ENCODE measurements around the gene CDH13. TPM values are rescaled to one million over a fixed set of nuclear protein-coding genes. Genes with fewer than 3 reads are reported as not detected.
A peak's percentile ranks its signal among the peaks of the same experiment; 100 is the strongest.

The CDH13 gene
- total and polyA plus RNA-seq, 9 of the 15 experiments (the other 6 are each of a cell fraction or from before 2014, with no cell fraction given), result 0.03 TPM; not detected in 8

- TF ChIP-seq ZNF668 (CRISPR knock-in tag; IDR thresholded peaks at IDR 0.05) (no peak), JUND (IDR thresholded peaks at IDR 0.05; ENCODE audit: borderline replicate concordance, low read depth, low read length) (peak; percentile 53), JUND (tag; IDR thresholded peaks at IDR 0.05; ENCODE audit: borderline replicate concordance, low read depth, low read length) (peak; percentile 62; the same call in 1 of the 3 replicates), HDAC3 (IDR thresholded peaks at IDR 0.05; ENCODE audit: borderline replicate concordance, partially characterized antibody) (no peak)
Measured at GRCh38 chr16:83813823-83814658, 1187.3 kb downstream of the CDH13 start (continued).

GRCh38 chr16:83814659-83814985 lies 1187.9 kb downstream of the CDH13 start:
- H3K9ac ChIP-seq (ENCODE audit: insufficient read depth in 1 of 2, low read depth in 2 of 2, low read length in 2 of 2), result no peak overlapping the region
- H3K9me1 ChIP-seq (ENCODE audit: control insufficient read depth, insufficient read depth, low read length), result no peaks in the 10 kb centered on the region
- ATAC-seq, result no peak
- H3K4me1 ChIP-seq (replicated peaks in 1 of 2; ENCODE audit: control insufficient read depth in 2 of 2, insufficient read depth in 2 of 2, low read length in 2 of 2), result no peaks in the 10 kb centered on the region; a peak in 1 of 5 replicates
- no peaks in the 10 kb centered on the region for H3K9me3 ChIP-seq (replicated peaks; ENCODE audit: control insufficient read depth, insufficient read depth, low read depth, low read length)
- CTCF ChIA-PET (ENCODE audit: low intra/inter-chr PET ratio), result no interaction called here
- no peaks in the 10 kb centered on the region for H4K20me1 ChIP-seq (replicated peaks; ENCODE audit: control insufficient read depth, insufficient read depth, low read length)
- no peak overlapping the region for H3K4me3 ChIP-seq
- H3K27me3 ChIP-seq (ENCODE audit: control insufficient read depth in 2 of 2, insufficient read depth in 2 of 2, low read length in 2 of 2), result peaks cover 33 to 40% of the 10 kb centered on the region in 2 experiments
- intact Hi-C loops (cut with micrococcal nuclease), result no loop called here
- no peak for FAIRE-seq
- WGBS (ENCODE audit: insufficient coverage, low coverage, missing lambda C conversion rate), result 11% methylated on average over 4 of the region's 4 CpGs
- H3K27ac ChIP-seq (ENCODE audit: extremely low read depth, low read depth, low read length), result no peak overlapping the region
- no peak overlapping the region for H3K4me2 ChIP-seq (ENCODE audit: insufficient read depth, low read length)
- peaks cover 4% of the 10 kb centered on the region for H3K79me2 ChIP-seq (ENCODE audit: control insufficient read depth, insufficient read depth, low read length)
- in situ Hi-C loops (cut with MboI), result no loop called here
- no TSS peak for BruUV-seq (replicated peaks)
- POLR2A ChIA-PET, result interaction anchor here (0.7 to 2.9 kb wide), 2 partner anchors 9 to 121 kb away, joined by 3 to 14 read pairs; no protein-coding TSS in a partner anchor
- peaks cover 30% of the 10 kb centered on the region; the same call in 2 of the 3 replicates for H3K36me3 ChIP-seq (ENCODE audit: control insufficient read depth, insufficient read depth, low read length)
- no peak for DNase-seq (ENCODE audit: extremely low read depth in 1 of 4, low spot score in 3 of 4)
- no peak overlapping the region for H2AFZ ChIP-seq (ENCODE audit: low read depth, low read length)
- TF ChIP-seq HMGN3 (IDR thresholded peaks at IDR 0.05; ENCODE audit: borderline replicate concordance, extremely low read depth, insufficient read length, low read depth, low read length) (no peak), NFXL1 (CRISPR knock-in tag; IDR thresholded peaks at IDR 0.05) (no peak), ASH1L (IDR thresholded peaks at IDR 0.05; ENCODE audit: borderline replicate concordance, low read depth, partially characterized antibody) (no peak), RBM22 (IDR thresholded peaks at IDR 0.05; ENCODE audit: low read depth, low read length, poor library complexity, severe bottlenecking) (no peak), TEAD2 (tag; IDR thresholded peaks at IDR 0.05) (no peak), ZNF239 (CRISPR knock-in tag; IDR thresholded peaks at IDR 0.05) (no peak), JUNB (CRISPR knock-in tag; conservative IDR thresholded peaks at IDR 0.05) (no peak), CEBPG (CRISPR knock-in tag; IDR thresholded peaks at IDR 0.05) (no peak), CEBPG (tag; conservative IDR thresholded peaks at IDR 0.05 in 1 of 2, IDR thresholded peaks at IDR 0.05 in 1 of 2) (no peak), FOXJ3 (CRISPR knock-in tag; IDR thresholded peaks at IDR 0.05) (no peak), RHOXF2B (CRISPR knock-in tag; conservative IDR thresholded peaks at IDR 0.05) (no peak), MIER1 (IDR thresholded peaks at IDR 0.05; ENCODE audit: low read depth) (no peak), MYNN (IDR thresholded peaks at IDR 0.05) (no peak), MYNN (CRISPR knock-in tag; IDR thresholded peaks at IDR 0.05) (no peak), CSDE1 (IDR thresholded peaks at IDR 0.05) (no peak), FOXJ2 (tag; IDR thresholded peaks at IDR 0.05) (no peak), CREB3L1 (IDR thresholded peaks at IDR 0.05; ENCODE audit: borderline replicate concordance, low read depth) (no peak), HDAC6 (IDR thresholded peaks at IDR 0.05; ENCODE audit: low read depth, low read length) (no peak)

Measured in K562 (cell line).